GM10847 (cell line): ENCODE data around the gene DUOXA2.

ENCODE experiments used
- POLR2A ChIP-seq: IDR thresholded peaks from 2 replicates; pipeline ENCODE4 v1.6.1; 2011; ENCODE audit not compliant: insufficient read length; ENCODE audit errors: extremely low read depth

Gene DUOXA2

GRCh38 chr15:45100884-45101625, 13.1 kb upstream of the DUOXA2 start:
- no peak for TF ChIP-seq POLR2A

GRCh38 chr15:45101749-45102148, 12.4 kb upstream of the DUOXA2 start:
- TF ChIP-seq POLR2A: no peak

- TF ChIP-seq POLR2A: no peak
These were observed 11.9 kb upstream of the DUOXA2 start for GRCh38 chr15:45102226-45102625.

- TF ChIP-seq POLR2A: no peak
These were observed 8.5 kb upstream of the DUOXA2 start for GRCh38 chr15:45105586-45105985.

- TF ChIP-seq POLR2A: no peak
These were observed 7.9 kb upstream of the DUOXA2 start for GRCh38 chr15:45106002-45106790.

- TF ChIP-seq POLR2A: no peak
These were observed 6.0 kb upstream of the DUOXA2 start for GRCh38 chr15:45107941-45108630.

- no peak for TF ChIP-seq POLR2A
These were observed 3.8 kb upstream of the DUOXA2 start for GRCh38 chr15:45110256-45110820.

- no peak for TF ChIP-seq POLR2A
These were observed 2.6 kb upstream of the DUOXA2 start for GRCh38 chr15:45111390-45112142.

GRCh38 chr15:45112143-45112590, 2.0 kb upstream of the DUOXA2 start:
- TF ChIP-seq POLR2A: no peak

GRCh38 chr15:45112591-45113379, 1.3 kb upstream of the DUOXA2 start:
- TF ChIP-seq POLR2A: no peak

GRCh38 chr15:45113380-45113990, 641 bp upstream of the DUOXA2 start:
- no peak for TF ChIP-seq POLR2A

GRCh38 chr15:45114751-45115085, 592 bp downstream of the DUOXA2 start:
- TF ChIP-seq POLR2A: no peak

GRCh38 chr15:45115312-45115820, 1.2 kb downstream of the DUOXA2 start:
- no peak for TF ChIP-seq POLR2A
